SK-N-SH treated with all-trans-retinoic acid at 6 μM for 48 hours (cell line): ENCODE measurements around the gene FBXO17.
"Not testable (repeated sequence)": the region's sequence is repeated elsewhere in the genome, so short reads cannot be mapped to it uniquely, and the experiment has no call there.

Experiments
- ATAC-seq: fragments of 200-7000 bp; cut with Tn5 transposase; 3 replicates; pipeline ENCODE4 v1.9.1; 2020; ENCODE audit warnings: mild to moderate bottlenecking, moderate library complexity
- ARNTL ChIP-seq: fragments of 450-650 bp; formaldehyde crosslinking; IDR thresholded peaks from 2 replicates; pipeline ENCODE4 v1.5.0; 2020; ENCODE audit warnings: low read depth, mild to moderate bottlenecking, moderate library complexity, borderline replicate concordance
- BACH2 ChIP-seq: fragments of 250-450 bp; sonication (Bioruptor Pico); IDR thresholded peaks from 2 replicates; pipeline ENCODE4 v1.9.0; 2021; ENCODE audit warnings: mild to moderate bottlenecking, borderline replicate concordance
- CREB5 ChIP-seq: fragments of 250-450 bp; sonication (Bioruptor Pico); IDR thresholded peaks from 2 replicates; pipeline ENCODE4 v1.5.1; 2020; ENCODE audit warnings: low read depth, mild to moderate bottlenecking, moderate library complexity
- CSDC2 ChIP-seq: fragments of 250-450 bp; sonication (Bioruptor Pico); IDR thresholded peaks from 2 replicates; pipeline ENCODE4 v1.5.0; 2020; ENCODE audit warnings: mild to moderate bottlenecking, moderate library complexity
- CSRNP3 ChIP-seq: fragments of 250-450 bp; sonication (Bioruptor Pico); IDR thresholded peaks from 2 replicates; pipeline ENCODE4 v1.5.1; 2021; ENCODE audit warnings: mild to moderate bottlenecking, moderate library complexity
- ESRRG ChIP-seq: fragments of 250-450 bp; sonication (Bioruptor Pico); IDR thresholded peaks from 2 replicates; pipeline ENCODE4 v1.6.1; 2021; ENCODE audit warnings: mild to moderate bottlenecking
- GLIS3 ChIP-seq: fragments of 250-450 bp; sonication (Bioruptor Pico); IDR thresholded peaks from 2 replicates; pipeline ENCODE4 v1.5.0; 2020; ENCODE audit warnings: mild to moderate bottlenecking, moderate library complexity
- ISL1 ChIP-seq: fragments of 250-450 bp; sonication (Bioruptor Pico); IDR thresholded peaks from 2 replicates; pipeline ENCODE4 v2.1.2; 2022; ENCODE audit warnings: mild to moderate bottlenecking, moderate library complexity
- OSR1 ChIP-seq: fragments of 250-450 bp; sonication (Bioruptor Pico); IDR thresholded peaks from 2 replicates; pipeline ENCODE4 v1.8.0; 2022; ENCODE audit warnings: moderate library complexity, mild to moderate bottlenecking, inconsistent platforms
- POU6F1 ChIP-seq: fragments of 250-450 bp; sonication (Bioruptor Pico); IDR thresholded peaks from 2 replicates; pipeline ENCODE4 v1.8.0; 2021; ENCODE audit warnings: low read depth, mild to moderate bottlenecking, moderate library complexity, borderline replicate concordance
- PPARA ChIP-seq: fragments of 250-450 bp; sonication (Bioruptor Pico); IDR thresholded peaks from 2 replicates; pipeline ENCODE4 v1.5.0; 2020; ENCODE audit warnings: mild to moderate bottlenecking, borderline replicate concordance
- RARB ChIP-seq: fragments of 250-450 bp; sonication (Bioruptor Pico); IDR thresholded peaks from 2 replicates; pipeline ENCODE4 v1.8.0; 2021; ENCODE audit warnings: mild to moderate bottlenecking, moderate library complexity
- SNAI2 ChIP-seq: fragments of 250-450 bp; sonication (Bioruptor Pico); IDR thresholded peaks from 2 replicates; pipeline ENCODE4 v1.5.0; 2020; ENCODE audit warnings: mild to moderate bottlenecking, moderate library complexity
- TCF4 ChIP-seq: fragments of 250-450 bp; sonication (Bioruptor Pico); IDR thresholded peaks from 2 replicates; pipeline ENCODE4 v1.8.0; 2021; ENCODE audit warnings: mild to moderate bottlenecking, moderate library complexity, borderline replicate concordance
- TOX ChIP-seq: fragments of 250-450 bp; sonication (Bioruptor Pico); IDR thresholded peaks from 2 replicates; pipeline ENCODE4 v1.8.0; 2021; ENCODE audit warnings: mild to moderate bottlenecking, moderate library complexity, borderline replicate concordance
- TSHZ2 ChIP-seq: fragments of 250-450 bp; sonication (Bioruptor Pico); IDR thresholded peaks from 2 replicates; pipeline ENCODE4 v1.5.0; 2020; ENCODE audit warnings: mild to moderate bottlenecking, moderate library complexity
- ZC3H10 ChIP-seq: fragments of 250-450 bp; sonication (Bioruptor Pico); IDR thresholded peaks from 2 replicates; pipeline ENCODE4 v1.5.1; 2021; ENCODE audit warnings: mild to moderate bottlenecking, moderate library complexity
- ZFP30 ChIP-seq: fragments of 450-650 bp; formaldehyde crosslinking; IDR thresholded peaks from 2 replicates; pipeline ENCODE4 v1.5.0; 2022; ENCODE audit warnings: mild to moderate bottlenecking, moderate library complexity
- ZNF565 ChIP-seq: fragments of 450-650 bp; formaldehyde crosslinking; conservative IDR thresholded peaks from 2 replicates; pipeline ENCODE4 v1.5.0; 2020; ENCODE audit warnings: low read depth, mild to moderate bottlenecking, moderate library complexity
- ZNF70 ChIP-seq: fragments of 450-650 bp; formaldehyde crosslinking; IDR thresholded peaks from 2 replicates; pipeline ENCODE4 v1.5.0; 2020; ENCODE audit warnings: mild to moderate bottlenecking, moderate library complexity
- ZNF8 ChIP-seq: fragments of 450-650 bp; formaldehyde crosslinking; IDR thresholded peaks from 2 replicates; pipeline ENCODE4 v1.5.0; 2020; ENCODE audit warnings: mild to moderate bottlenecking, moderate library complexity

The FBXO17 gene

GRCh38 chr19:38970664-38971532 is 4.6 kb downstream of the FBXO17 start:
- no peak for ATAC-seq
- TF ChIP-seq SNAI2 (CRISPR knock-in tag) = no peak
- no peak for TF ChIP-seq OSR1 (CRISPR knock-in tag)
- no peak for TF ChIP-seq BACH2 (CRISPR knock-in tag)
- TF ChIP-seq TCF4 (CRISPR knock-in tag) = no peak
- TF ChIP-seq PPARA (CRISPR knock-in tag) = no peak
- TF ChIP-seq GLIS3 (CRISPR knock-in tag) = no peak
- no peak for TF ChIP-seq TOX (CRISPR knock-in tag)
- no peak for TF ChIP-seq CSDC2 (CRISPR knock-in tag)
- no peak for TF ChIP-seq ESRRG
- no peak for TF ChIP-seq ZNF8
- TF ChIP-seq ZNF70 (CRISPR knock-in tag) = no peak
- no peak for TF ChIP-seq ARNTL
- no peak for TF ChIP-seq ZNF565 (CRISPR knock-in tag)
- no peak for TF ChIP-seq ZC3H10 (CRISPR knock-in tag)
- no peak for TF ChIP-seq CSRNP3 (CRISPR knock-in tag)
- no peak for TF ChIP-seq ZFP30 (CRISPR knock-in tag)
- TF ChIP-seq ISL1 = no peak
- no peak for TF ChIP-seq POU6F1
- no peak for TF ChIP-seq CREB5 (CRISPR knock-in tag)
- no peak for TF ChIP-seq TSHZ2 (CRISPR knock-in tag)

- ATAC-seq = not testable (repeated sequence)
These were observed 9.4 kb downstream of the FBXO17 start for GRCh38 chr19:38966149-38966548.

GRCh38 chr19:38964738-38965137 is 10.8 kb downstream of the FBXO17 start:
- TF ChIP-seq POU6F1 = no peak
- TF ChIP-seq ESRRG = no peak
- no peak for TF ChIP-seq RARB
- TF ChIP-seq ZNF70 (CRISPR knock-in tag) = no peak
- no peak for TF ChIP-seq SNAI2 (CRISPR knock-in tag)
- no peak for TF ChIP-seq CSRNP3 (CRISPR knock-in tag)
- TF ChIP-seq ZFP30 (CRISPR knock-in tag) = no peak
- no peak for TF ChIP-seq ARNTL
- no peak for ATAC-seq
